HL-60 (cell line): ENCODE results near the gene KIRREL2.
A peak's percentile ranks its signal among the peaks of the same experiment; 100 is the strongest.

Source experiments
- DNase-seq, 2 experiments: peaks; one replicate each; pipeline ENCODE4 v3.0.0-alpha.2; 2010 to 2020; ENCODE audit warnings: low read depth in 1 of 2, low spot score in 1 of 2
- H3K27ac ChIP-seq: fragments of 250-450 bp; sonication (Bioruptor Pico); replicated peaks from 2 replicates; pipeline ENCODE4 v1.5.1; 2020; ENCODE audit warnings: mild to moderate bottlenecking, moderate library complexity
- H3K27me3 ChIP-seq: fragments of 250-450 bp; sonication (Bioruptor Pico); 2 replicates; pipeline ENCODE4 v1.5.1; 2021; ENCODE audit warnings: mild to moderate bottlenecking, moderate library complexity; ENCODE audit not compliant: insufficient read depth, poor library complexity, severe bottlenecking
- H3K4me3 ChIP-seq: replicated peaks from 2 replicates; pipeline ENCODE4 v1.5.1; 2011; ENCODE audit warnings: mild to moderate bottlenecking, control low read depth, low read length; ENCODE audit not compliant: insufficient read depth
- GABPA ChIP-seq: IDR thresholded peaks from 2 replicates; pipeline ENCODE4 v1.6.1; 2012; ENCODE audit warnings: low read depth
- POLR2AphosphoS5 ChIP-seq: IDR thresholded peaks from 2 replicates; pipeline ENCODE4 v1.6.1; 2012; ENCODE audit warnings: low read depth
- SPI1 ChIP-seq: IDR thresholded peaks from 2 replicates; pipeline ENCODE4 v1.6.1; 2012; ENCODE audit warnings: low read depth, mild to moderate bottlenecking, borderline replicate concordance
- TF ChIP-seq, protein P1 (sequence below): IDR thresholded peaks from one replicate; pipeline ENCODE4 v1.5.1; 2011; ENCODE audit warnings: low read length, control low read depth, inconsistent platforms; ENCODE audit not compliant: insufficient read depth
- TF ChIP-seq, protein P2 (sequence below): IDR thresholded peaks from 2 replicates; pipeline ENCODE4 v1.6.1; 2012; ENCODE audit warnings: low read depth; ENCODE audit not compliant: insufficient replicate concordance

The KIRREL2 gene

GRCh38 chr19:35868172-35868822, 11.6 kb downstream of the KIRREL2 start, which contains the start of gene APLP1:
Gene APLP1 (plus strand): TSS chr19:35868574. CDS start chr19:35868637, 63 bp downstream.
- TF ChIP-seq, protein P1, sequence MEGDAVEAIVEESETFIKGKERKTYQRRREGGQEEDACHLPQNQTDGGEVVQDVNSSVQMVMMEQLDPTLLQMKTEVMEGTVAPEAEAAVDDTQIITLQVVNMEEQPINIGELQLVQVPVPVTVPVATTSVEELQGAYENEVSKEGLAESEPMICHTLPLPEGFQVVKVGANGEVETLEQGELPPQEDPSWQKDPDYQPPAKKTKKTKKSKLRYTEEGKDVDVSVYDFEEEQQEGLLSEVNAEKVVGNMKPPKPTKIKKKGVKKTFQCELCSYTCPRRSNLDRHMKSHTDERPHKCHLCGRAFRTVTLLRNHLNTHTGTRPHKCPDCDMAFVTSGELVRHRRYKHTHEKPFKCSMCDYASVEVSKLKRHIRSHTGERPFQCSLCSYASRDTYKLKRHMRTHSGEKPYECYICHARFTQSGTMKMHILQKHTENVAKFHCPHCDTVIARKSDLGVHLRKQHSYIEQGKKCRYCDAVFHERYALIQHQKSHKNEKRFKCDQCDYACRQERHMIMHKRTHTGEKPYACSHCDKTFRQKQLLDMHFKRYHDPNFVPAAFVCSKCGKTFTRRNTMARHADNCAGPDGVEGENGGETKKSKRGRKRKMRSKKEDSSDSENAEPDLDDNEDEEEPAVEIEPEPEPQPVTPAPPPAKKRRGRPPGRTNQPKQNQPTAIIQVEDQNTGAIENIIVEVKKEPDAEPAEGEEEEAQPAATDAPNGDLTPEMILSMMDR: no peak
- TF ChIP-seq, protein P2, sequence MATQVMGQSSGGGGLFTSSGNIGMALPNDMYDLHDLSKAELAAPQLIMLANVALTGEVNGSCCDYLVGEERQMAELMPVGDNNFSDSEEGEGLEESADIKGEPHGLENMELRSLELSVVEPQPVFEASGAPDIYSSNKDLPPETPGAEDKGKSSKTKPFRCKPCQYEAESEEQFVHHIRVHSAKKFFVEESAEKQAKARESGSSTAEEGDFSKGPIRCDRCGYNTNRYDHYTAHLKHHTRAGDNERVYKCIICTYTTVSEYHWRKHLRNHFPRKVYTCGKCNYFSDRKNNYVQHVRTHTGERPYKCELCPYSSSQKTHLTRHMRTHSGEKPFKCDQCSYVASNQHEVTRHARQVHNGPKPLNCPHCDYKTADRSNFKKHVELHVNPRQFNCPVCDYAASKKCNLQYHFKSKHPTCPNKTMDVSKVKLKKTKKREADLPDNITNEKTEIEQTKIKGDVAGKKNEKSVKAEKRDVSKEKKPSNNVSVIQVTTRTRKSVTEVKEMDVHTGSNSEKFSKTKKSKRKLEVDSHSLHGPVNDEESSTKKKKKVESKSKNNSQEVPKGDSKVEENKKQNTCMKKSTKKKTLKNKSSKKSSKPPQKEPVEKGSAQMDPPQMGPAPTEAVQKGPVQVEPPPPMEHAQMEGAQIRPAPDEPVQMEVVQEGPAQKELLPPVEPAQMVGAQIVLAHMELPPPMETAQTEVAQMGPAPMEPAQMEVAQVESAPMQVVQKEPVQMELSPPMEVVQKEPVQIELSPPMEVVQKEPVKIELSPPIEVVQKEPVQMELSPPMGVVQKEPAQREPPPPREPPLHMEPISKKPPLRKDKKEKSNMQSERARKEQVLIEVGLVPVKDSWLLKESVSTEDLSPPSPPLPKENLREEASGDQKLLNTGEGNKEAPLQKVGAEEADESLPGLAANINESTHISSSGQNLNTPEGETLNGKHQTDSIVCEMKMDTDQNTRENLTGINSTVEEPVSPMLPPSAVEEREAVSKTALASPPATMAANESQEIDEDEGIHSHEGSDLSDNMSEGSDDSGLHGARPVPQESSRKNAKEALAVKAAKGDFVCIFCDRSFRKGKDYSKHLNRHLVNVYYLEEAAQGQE: no peak
- TF ChIP-seq GABPA (no peak), POLR2AphosphoS5 (no peak), SPI1 (no peak)
- H3K27me3 ChIP-seq: peaks cover 33% of the 10 kb centered on the region
- DNase-seq: peak in 1 of 2 experiments; percentile 29
- peak within 1 kb of the TSS; percentile 27 for H3K4me3 ChIP-seq
- H3K27ac ChIP-seq: no peak within 1 kb of the TSS

DNA sequence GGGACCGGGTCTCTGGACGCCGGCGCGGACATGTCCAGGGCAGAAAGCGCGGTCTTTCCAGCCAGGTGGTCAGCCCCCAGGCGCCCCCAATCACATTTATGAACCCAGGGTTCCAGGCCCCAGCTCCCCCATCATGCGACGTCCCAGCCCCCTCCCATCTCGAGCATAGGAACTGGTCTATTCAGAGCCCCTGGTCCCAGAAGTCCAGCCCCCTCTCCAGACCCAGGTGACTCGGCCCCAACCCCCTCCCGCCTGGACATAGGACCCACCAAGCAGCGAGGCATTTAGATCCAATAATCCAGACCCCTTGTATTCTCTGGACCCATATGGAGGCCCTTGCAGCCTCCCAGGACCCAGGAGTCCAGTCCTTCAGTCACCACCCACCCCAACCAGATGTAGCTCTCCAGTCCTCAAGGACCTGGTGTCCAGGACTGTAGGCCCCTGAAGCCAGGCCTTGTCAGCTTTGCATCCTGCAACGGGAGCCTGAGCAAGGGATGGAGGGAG, 12.2 kb downstream of the KIRREL2 start:
- DNase-seq: no peak
- Histone ChIP-seq H3K4me3 (peak overlapping the region; percentile 27), H3K27ac (no peak overlapping the region), H3K27me3 (peaks cover 33% of the 10 kb centered on the region)
- no peak for TF ChIP-seq GABPA
- no peak for TF ChIP-seq POLR2AphosphoS5
- TF ChIP-seq, protein P2: no peak
- TF ChIP-seq SPI1: no peak
- TF ChIP-seq, protein P1: no peak

GRCh38 chr19:35869327-35870123, 12.8 kb downstream of the KIRREL2 start:
- Histone ChIP-seq H3K4me3 (no peak overlapping the region), H3K27ac (no peak overlapping the region)

More at GRCh38 chr19:35869327-35870123, 12.8 kb downstream of the KIRREL2 start:
- H3K27me3 ChIP-seq: peaks cover 33% of the 10 kb centered on the region
- TF ChIP-seq POLR2AphosphoS5 (no peak), GABPA (no peak), SPI1 (no peak)
- TF ChIP-seq, protein P1: no peak
- TF ChIP-seq, protein P2: no peak
- DNase-seq: peak; percentile 43 to 68
